ENCODE data around the gene CEP112. TPM values are rescaled to one million over a fixed set of nuclear protein-coding genes. Genes with fewer than 3 reads are reported as not detected.

The CEP112 gene
- total and polyA plus RNA-seq, 2 donors (not counting 3 experiments of a cell fraction or from before 2014, with no cell fraction given), result 1.5 to 25.3 TPM

- Histone ChIP-seq H3K4me3 (replicated peaks in 1 of 3; ENCODE audit: insufficient read depth in 1 of 3, low read depth in 1 of 3, low read length in 3 of 3) (no peak overlapping the region), H3K4me1 (ENCODE audit: control insufficient read depth, extremely low read depth, insufficient read depth, low read length) (peaks cover 6% of the 10 kb centered on the region), H3K9ac (replicated peaks; ENCODE audit: extremely low read depth, insufficient read depth, low read length) (no peak overlapping the region), H3K79me2 (ENCODE audit: control insufficient read depth, insufficient read depth, low read length) (no peaks in the 10 kb centered on the region), H3K4me2 (ENCODE audit: insufficient read depth, low read length) (no peak overlapping the region), H2AFZ (ENCODE audit: low read depth, low read length) (no peak overlapping the region), H3K27ac (ENCODE audit: insufficient read depth, low read depth, low read length) (no peak overlapping the region), H4K20me1 (replicated peaks; ENCODE audit: control insufficient read depth, extremely low read depth, insufficient read depth, low read length) (no peaks in the 10 kb centered on the region), H3K36me3 (ENCODE audit: control insufficient read depth in 2 of 2, extremely low read depth in 1 of 2, insufficient read depth in 2 of 2, low read length in 2 of 2) (no peaks in the 10 kb centered on the region), H3K9me3 (replicated peaks; ENCODE audit: control insufficient read depth, insufficient read depth, low read length) (no peaks in the 10 kb centered on the region), H3K27me3 (ENCODE audit: control insufficient read depth in 2 of 2, insufficient read depth in 2 of 2, low read length in 2 of 2) (no peaks in the 10 kb centered on the region), H3K9me1 (replicated peaks; ENCODE audit: control insufficient read depth, extremely low read depth, insufficient read depth, low read length) (no peaks in the 10 kb centered on the region)
- TF ChIP-seq MYC (IDR thresholded peaks at IDR 0.05; ENCODE audit: low read depth, low read length) (no peak), JUN (IDR thresholded peaks at IDR 0.05; ENCODE audit: borderline replicate concordance, insufficient read depth, insufficient read length, low read depth) (no peak), POLR2AphosphoS5 (IDR thresholded peaks at IDR 0.05; ENCODE audit: insufficient read depth, low read depth, low read length) (no peak), EZH2 (IDR thresholded peaks at IDR 0.05; ENCODE audit: borderline replicate concordance, low read depth, low read length, severe bottlenecking) (no peak)
- ChIA-PET POLR2A (no interaction called here), CTCF (interaction anchor here (1.5 kb wide), 1 partner anchor 14 kb away, joined by 5 read pairs; no protein-coding TSS in a partner anchor)
- dilution Hi-C loops (cut with MboI; ENCODE audit: extremely low pct_ligation_motif_present, low sequenced_read_pairs), result no loop called here
- intact Hi-C loops (cut with micrococcal nuclease), result no loop called here
- no TSS peak for BruUV-seq (replicated peaks)
- FAIRE-seq (no peak), DNase-seq (ENCODE audit: low read depth, low spot score) (no peak)
These were observed 258.6 kb downstream of the CEP112 start for GRCh38 chr17:65933290-65933689.

- H3K4me3 ChIP-seq (replicated peaks in 1 of 3; ENCODE audit: insufficient read depth in 1 of 3, low read depth in 1 of 3, low read length in 3 of 3), result no peak overlapping the region
- dilution Hi-C loops (cut with MboI; ENCODE audit: extremely low pct_ligation_motif_present, low sequenced_read_pairs), result no loop called here
- H3K4me1 ChIP-seq (ENCODE audit: control insufficient read depth, extremely low read depth, insufficient read depth, low read length), result peaks cover 6% of the 10 kb centered on the region
- no peaks in the 10 kb centered on the region for H3K9me3 ChIP-seq (replicated peaks; ENCODE audit: control insufficient read depth, insufficient read depth, low read length)
- no peaks in the 10 kb centered on the region for H3K27me3 ChIP-seq (ENCODE audit: control insufficient read depth in 2 of 2, insufficient read depth in 2 of 2, low read length in 2 of 2)
- H4K20me1 ChIP-seq (replicated peaks; ENCODE audit: control insufficient read depth, extremely low read depth, insufficient read depth, low read length), result no peaks in the 10 kb centered on the region
- DNase-seq (ENCODE audit: low read depth, low spot score) (no peak), FAIRE-seq (no peak)
- no peaks in the 10 kb centered on the region for H3K36me3 ChIP-seq (ENCODE audit: control insufficient read depth in 2 of 2, extremely low read depth in 1 of 2, insufficient read depth in 2 of 2, low read length in 2 of 2)
- H2AFZ ChIP-seq (ENCODE audit: low read depth, low read length), result no peak overlapping the region
- BruUV-seq (replicated peaks), result no TSS peak
- no peaks in the 10 kb centered on the region for H3K79me2 ChIP-seq (ENCODE audit: control insufficient read depth, insufficient read depth, low read length)
- intact Hi-C loops (cut with micrococcal nuclease), result no loop called here
- no peak overlapping the region for H3K4me2 ChIP-seq (ENCODE audit: insufficient read depth, low read length)
- H3K27ac ChIP-seq (ENCODE audit: insufficient read depth, low read depth, low read length), result no peak overlapping the region
- H3K9ac ChIP-seq (replicated peaks; ENCODE audit: extremely low read depth, insufficient read depth, low read length), result no peak overlapping the region
- H3K9me1 ChIP-seq (replicated peaks; ENCODE audit: control insufficient read depth, extremely low read depth, insufficient read depth, low read length), result no peaks in the 10 kb centered on the region
- ChIA-PET POLR2A (no interaction called here), CTCF (interaction anchor here (1.1 to 1.5 kb wide), 2 partner anchors 12 to 34 kb away, joined by 3 to 5 read pairs; no protein-coding TSS in a partner anchor)
- TF ChIP-seq MAX (IDR thresholded peaks at IDR 0.05; ENCODE audit: insufficient read depth, insufficient read length) (no peak), POLR2AphosphoS5 (IDR thresholded peaks at IDR 0.05; ENCODE audit: insufficient read depth, low read depth, low read length) (no peak), GATA2 (IDR thresholded peaks at IDR 0.05; ENCODE audit: insufficient read depth, insufficient read length, low read depth, low read length) (no peak), JUN (IDR thresholded peaks at IDR 0.05; ENCODE audit: borderline replicate concordance, insufficient read depth, insufficient read length, low read depth) (no peak), POLR2A (IDR thresholded peaks at IDR 0.05; ENCODE audit: low read depth, low read length) (no peak), MYC (IDR thresholded peaks at IDR 0.05; ENCODE audit: low read depth, low read length) (no peak), CTCF (IDR thresholded peaks at IDR 0.05; ENCODE audit: extremely low read depth in 1 of 2, insufficient read depth in 1 of 2, low read depth in 1 of 2, low read length in 2 of 2) (no peak), FOS (IDR thresholded peaks at IDR 0.05; ENCODE audit: borderline replicate concordance, insufficient read depth, low read length) (no peak), EZH2 (IDR thresholded peaks at IDR 0.05; ENCODE audit: borderline replicate concordance, low read depth, low read length, severe bottlenecking) (no peak)
These were observed 260.4 kb downstream of the CEP112 start for GRCh38 chr17:65931246-65932149.

Measured in endothelial cell of umbilical vein (primary cell).